ENCODE results near the gene MYLK2.

MYLK2 gene

GRCh38 chr20:31858760-31859083 lies 39.6 kb downstream of the MYLK2 start:
- DNase-seq, result no peak

GRCh38 chr20:31859266-31859997 lies 40.3 kb downstream of the MYLK2 start:
- DNase-seq, result no peak

- DNase-seq, result no peak
These were observed 40.8 kb downstream of the MYLK2 start for GRCh38 chr20:31859998-31860380.

- DNase-seq, result no peak
These were observed 41.4 kb downstream of the MYLK2 start for GRCh38 chr20:31860390-31861134.

GRCh38 chr20:31861135-31861384 lies 41.9 kb downstream of the MYLK2 start:
- DNase-seq, result no peak

GRCh38 chr20:31861385-31862156 lies 42.4 kb downstream of the MYLK2 start:
- peak; percentile 43 for DNase-seq

- DNase-seq, result no peak
These were observed 43.0 kb downstream of the MYLK2 start for GRCh38 chr20:31862157-31862470.

- no peak for DNase-seq
These were observed 43.4 kb downstream of the MYLK2 start for GRCh38 chr20:31862506-31862905.

- no peak for DNase-seq
These were observed 44.3 kb downstream of the MYLK2 start for GRCh38 chr20:31863296-31864085.

GRCh38 chr20:31864521-31865400 lies 45.6 kb downstream of the MYLK2 start:
- DNase-seq, result no peak

- no peak for DNase-seq
These were observed 47.1 kb downstream of the MYLK2 start for GRCh38 chr20:31866221-31866620.

GRCh38 chr20:31868853-31869672 lies 49.9 kb downstream of the MYLK2 start:
- DNase-seq, result no peak

- DNase-seq, result no peak
These were observed 50.5 kb downstream of the MYLK2 start for GRCh38 chr20:31869673-31869941.

GRCh38 chr20:31869942-31870725 lies 51.0 kb downstream of the MYLK2 start, which contains the start of the genes DUSP15 and TTLL9:
TSS of gene DUSP15 (minus strand) at chr20:31870527. CDS start at chr20:31870337, 190 bp downstream.
TSS of gene TTLL9 (plus strand) at chr20:31870634. CDS start at chr20:31871127, 493 bp downstream.
- no peak for DNase-seq

- DNase-seq, result no peak
These were observed 51.8 kb downstream of the MYLK2 start for GRCh38 chr20:31870726-31871617.

- DNase-seq, result no peak
These were observed 52.4 kb downstream of the MYLK2 start for GRCh38 chr20:31871618-31871954.

- no peak for DNase-seq
These were observed 53.2 kb downstream of the MYLK2 start for GRCh38 chr20:31872406-31872805.

GRCh38 chr20:31875671-31876070 lies 56.5 kb downstream of the MYLK2 start:
- no peak for DNase-seq

GRCh38 chr20:31877684-31878083 lies 58.5 kb downstream of the MYLK2 start:
- no peak for DNase-seq

All from T-helper 9 cell (primary cell).